ENCODE measurements around the gene MRPS18A. TPM values are rescaled to one million over a fixed set of nuclear protein-coding genes. Genes with fewer than 3 reads are reported as not detected.

MRPS18A gene
- total and polyA plus RNA-seq, 4 donors, result 36.4 to 48.4 (median 38.5) TPM

DNA sequence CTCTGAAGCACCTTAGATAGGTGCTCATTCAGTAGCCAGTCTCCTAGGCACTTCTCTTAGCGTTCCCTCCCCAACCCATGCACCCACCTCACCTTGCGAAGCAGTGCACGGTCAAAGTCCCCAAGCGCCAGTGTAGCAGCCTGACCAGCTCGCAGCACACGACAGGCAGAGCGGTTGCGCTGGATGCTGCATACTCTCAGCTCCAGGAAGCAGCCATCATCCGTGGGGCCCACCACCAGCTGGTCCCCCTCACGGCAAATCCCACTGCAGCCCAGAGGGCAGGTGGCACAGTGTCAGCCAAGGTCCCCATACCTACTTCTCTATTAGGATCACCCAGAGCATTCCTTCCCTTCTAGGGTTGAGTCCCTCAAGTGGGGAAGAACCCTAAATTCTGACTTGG lies 65.0 kb downstream of the MRPS18A start:
- H3K4me3 ChIP-seq, result no peak overlapping the region
- ATAC-seq (ENCODE audit: insufficient read depth, low FRiP score) (no peak), DNase-seq (no peak)
- H3K9ac ChIP-seq (ENCODE audit: insufficient read depth in 1 of 2, low read length in 2 of 2), result no peak overlapping the region
- TF ChIP-seq, protein P1, sequence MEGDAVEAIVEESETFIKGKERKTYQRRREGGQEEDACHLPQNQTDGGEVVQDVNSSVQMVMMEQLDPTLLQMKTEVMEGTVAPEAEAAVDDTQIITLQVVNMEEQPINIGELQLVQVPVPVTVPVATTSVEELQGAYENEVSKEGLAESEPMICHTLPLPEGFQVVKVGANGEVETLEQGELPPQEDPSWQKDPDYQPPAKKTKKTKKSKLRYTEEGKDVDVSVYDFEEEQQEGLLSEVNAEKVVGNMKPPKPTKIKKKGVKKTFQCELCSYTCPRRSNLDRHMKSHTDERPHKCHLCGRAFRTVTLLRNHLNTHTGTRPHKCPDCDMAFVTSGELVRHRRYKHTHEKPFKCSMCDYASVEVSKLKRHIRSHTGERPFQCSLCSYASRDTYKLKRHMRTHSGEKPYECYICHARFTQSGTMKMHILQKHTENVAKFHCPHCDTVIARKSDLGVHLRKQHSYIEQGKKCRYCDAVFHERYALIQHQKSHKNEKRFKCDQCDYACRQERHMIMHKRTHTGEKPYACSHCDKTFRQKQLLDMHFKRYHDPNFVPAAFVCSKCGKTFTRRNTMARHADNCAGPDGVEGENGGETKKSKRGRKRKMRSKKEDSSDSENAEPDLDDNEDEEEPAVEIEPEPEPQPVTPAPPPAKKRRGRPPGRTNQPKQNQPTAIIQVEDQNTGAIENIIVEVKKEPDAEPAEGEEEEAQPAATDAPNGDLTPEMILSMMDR (IDR thresholded peaks at IDR 0.05; ENCODE audit: control extremely low read depth, extremely low read depth), result no peak
- H3K9me3 ChIP-seq (ENCODE audit: control insufficient read depth in 4 of 4, insufficient read depth in 3 of 4, low read length in 3 of 4), result no peaks in the 10 kb centered on the region
- H3K27me3 ChIP-seq (ENCODE audit: control insufficient read depth in 3 of 3, insufficient read depth in 3 of 3, low read length in 2 of 3), result no peaks in the 10 kb centered on the region
- no peak overlapping the region for H3K27ac ChIP-seq (ENCODE audit: low read depth in 1 of 2, low read length in 1 of 2)
- WGBS, 2 donors, result 97 to 98% methylated on average over 10 of the region's 10 CpGs
- H3K36me3 ChIP-seq (ENCODE audit: control insufficient read depth in 4 of 4, insufficient read depth in 4 of 4, low read length in 4 of 4), result peaks cover 30 to 51% (median 46%) of the 10 kb centered on the region in 4 donors
- peaks cover 2 to 9% (median 3%) of the 10 kb centered on the region in 5 donors for H3K4me1 ChIP-seq (ENCODE audit: control insufficient read depth in 5 of 5, insufficient read depth in 5 of 5, low read length in 5 of 5)

DNA sequence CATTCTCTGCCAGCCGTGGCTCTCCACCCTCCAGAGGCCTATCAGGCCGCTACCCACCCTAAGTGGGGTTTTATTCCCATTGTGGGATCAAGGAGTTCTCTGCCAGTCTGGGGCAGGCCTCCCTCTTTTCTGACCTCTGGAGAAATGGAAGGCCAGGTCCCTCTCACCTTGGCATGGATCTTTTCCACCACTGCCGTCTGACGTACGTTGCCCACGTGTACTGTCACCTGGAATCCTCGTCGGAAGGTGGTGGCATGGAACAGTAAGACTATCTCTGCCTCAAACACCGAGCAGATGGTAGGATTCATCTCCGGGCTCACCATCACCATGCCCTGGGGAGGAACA lies 65.8 kb downstream of the MRPS18A start:
- no peak overlapping the region for H3K27ac ChIP-seq (ENCODE audit: low read depth in 1 of 2, low read length in 1 of 2)
- no peak for ATAC-seq (ENCODE audit: insufficient read depth, low FRiP score)
- no peak overlapping the region for H3K9ac ChIP-seq (ENCODE audit: insufficient read depth in 1 of 2, low read length in 2 of 2)
- TF ChIP-seq, protein P1 (IDR thresholded peaks at IDR 0.05; ENCODE audit: control extremely low read depth, extremely low read depth), result no peak
- DNase-seq, result no peak
- H3K4me3 ChIP-seq, result no peak overlapping the region
- peaks cover 30 to 51% (median 46%) of the 10 kb centered on the region in 4 donors for H3K36me3 ChIP-seq (ENCODE audit: control insufficient read depth in 4 of 4, insufficient read depth in 4 of 4, low read length in 4 of 4)
- WGBS, 2 donors, result 93 to 95% methylated on average over 10 of the region's 10 CpGs
- peaks cover 0 to 1% (median 0%) of the 10 kb centered on the region in 5 donors for H3K4me1 ChIP-seq (ENCODE audit: control insufficient read depth in 5 of 5, insufficient read depth in 5 of 5, low read length in 5 of 5)
- H3K27me3 ChIP-seq (ENCODE audit: control insufficient read depth in 3 of 3, insufficient read depth in 3 of 3, low read length in 2 of 3), result no peaks in the 10 kb centered on the region
- no peaks in the 10 kb centered on the region for H3K9me3 ChIP-seq (ENCODE audit: control insufficient read depth in 4 of 4, insufficient read depth in 3 of 4, low read length in 3 of 4)

Other genes starting within 250 kb of the MRPS18A start
- 1 to 10 TPM; 1.4 to 2.6 TPM for gene DLK2, start 232.2 kb downstream of the MRPS18A start, total RNA-seq
- 1 to 10 TPM; 1.1 TPM for gene DLK2, start 232.2 kb downstream of the MRPS18A start, polyA plus RNA-seq
- 10 to 100 TPM; 24.1 to 29.5 TPM for gene TJAP1, start 210.2 kb downstream of the MRPS18A start, total RNA-seq
- 10 to 100 TPM; 21.7 to 22.6 TPM for gene TJAP1, start 210.2 kb downstream of the MRPS18A start, polyA plus RNA-seq
- gene LRRC73, start 177.4 kb downstream of the MRPS18A start, total RNA-seq, result 1 to 10 TPM; 2.0 to 4.8 TPM
- gene LRRC73, start 177.4 kb downstream of the MRPS18A start, polyA plus RNA-seq, result 1 to 10 TPM in 1 of 2 donors, under 1 TPM in 1; 0.87 to 1.8 TPM
- gene YIPF3, start 170.9 kb downstream of the MRPS18A start, total RNA-seq, result 100 to 1,000 TPM in 1 of 2 donors, 10 to 100 TPM in 1; 86.9 to 105 TPM
- gene YIPF3, start 170.9 kb downstream of the MRPS18A start, polyA plus RNA-seq, result 100 to 1,000 TPM in 1 of 2 donors, 10 to 100 TPM in 1; 81.3 to 119 TPM
- 10 to 100 TPM; 29.0 to 43.7 TPM for gene POLR1C, start 170.7 kb downstream of the MRPS18A start, total RNA-seq
- gene POLR1C, start 170.7 kb downstream of the MRPS18A start, polyA plus RNA-seq, result 10 to 100 TPM; 37.4 to 50.7 TPM
- 10 to 100 TPM; 18.9 to 30.1 TPM for gene XPO5, start 111.8 kb downstream of the MRPS18A start, total RNA-seq
- 10 to 100 TPM in 1 of 2 donors, 1 to 10 TPM in 1; 9.3 to 13.8 TPM for gene XPO5, start 111.8 kb downstream of the MRPS18A start, polyA plus RNA-seq
- gene POLH, start 111.6 kb downstream of the MRPS18A start, total RNA-seq, result 10 to 100 TPM; 10.1 to 27.3 TPM
- 1 to 10 TPM; 4.0 to 4.8 TPM for gene POLH, start 111.6 kb downstream of the MRPS18A start, polyA plus RNA-seq
- 10 to 100 TPM; 54.0 to 78.4 TPM for gene GTPBP2, start 58.5 kb downstream of the MRPS18A start, total RNA-seq
- 10 to 100 TPM; 49.9 to 67.5 TPM for gene GTPBP2, start 58.5 kb downstream of the MRPS18A start, polyA plus RNA-seq
- 10 to 100 TPM; 18.0 to 19.5 TPM for gene MAD2L1BP, start 52.0 kb downstream of the MRPS18A start, total RNA-seq
- gene MAD2L1BP, start 52.0 kb downstream of the MRPS18A start, polyA plus RNA-seq, result 10 to 100 TPM; 14.9 to 29.3 TPM
- gene RSPH9, start 42.8 kb downstream of the MRPS18A start, total RNA-seq, result 1 to 10 TPM; 5.4 to 6.4 TPM
- 1 to 10 TPM; 1.7 to 3.8 TPM for gene RSPH9, start 42.8 kb downstream of the MRPS18A start, polyA plus RNA-seq
- 100 to 1,000 TPM; 156 to 275 TPM for gene VEGFA, start 82.4 kb upstream of the MRPS18A start, total RNA-seq
- gene VEGFA, start 82.4 kb upstream of the MRPS18A start, polyA plus RNA-seq, result 100 to 1,000 TPM in 1 of 2 donors, 10 to 100 TPM in 1; 98.3 to 123 TPM